NCI-H2107 treated with DMSO at 0.1 percent for 48 hours (cell line): ENCODE data around the gene ITGA1.
"Not testable (repeated sequence)": the region's sequence is repeated elsewhere in the genome, so short reads cannot be mapped to it uniquely, and the experiment has no call there.

ENCODE experiments used
- DNase-seq: peaks from one replicate; lab custom pipeline; 2025; ENCODE audit not compliant: unreplicated experiment; lab: John Stamatoyannopoulos, UW

The ITGA1 gene

DNA sequence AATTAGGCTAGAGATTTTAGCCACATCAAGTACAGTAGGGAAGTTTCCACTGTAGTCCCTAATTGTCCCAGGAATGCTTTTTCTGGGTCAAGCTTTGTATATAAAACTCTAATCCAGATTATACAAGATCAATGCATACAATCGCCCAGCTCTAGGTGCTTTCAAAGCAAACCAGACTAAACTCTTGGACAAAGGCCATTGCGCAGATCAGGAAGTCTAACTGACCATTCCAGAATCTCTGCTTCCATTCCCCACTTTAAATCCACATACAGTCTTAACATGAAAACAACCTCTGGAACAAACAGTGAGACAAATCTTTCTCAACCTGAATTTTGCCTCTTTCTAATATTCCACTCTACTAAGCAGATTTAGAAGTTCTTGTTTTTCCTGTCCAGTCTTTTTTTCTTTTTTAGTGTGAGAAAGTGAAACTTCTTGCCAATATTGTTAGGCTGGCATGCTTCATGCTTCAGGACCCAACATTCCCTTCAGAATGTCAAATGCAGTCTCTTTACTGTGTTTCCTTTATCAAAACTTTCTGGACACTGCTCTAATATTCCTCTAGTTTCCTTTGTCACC, 76.1 kb downstream of the ITGA1 start:
- DNase-seq: no peak

DNA sequence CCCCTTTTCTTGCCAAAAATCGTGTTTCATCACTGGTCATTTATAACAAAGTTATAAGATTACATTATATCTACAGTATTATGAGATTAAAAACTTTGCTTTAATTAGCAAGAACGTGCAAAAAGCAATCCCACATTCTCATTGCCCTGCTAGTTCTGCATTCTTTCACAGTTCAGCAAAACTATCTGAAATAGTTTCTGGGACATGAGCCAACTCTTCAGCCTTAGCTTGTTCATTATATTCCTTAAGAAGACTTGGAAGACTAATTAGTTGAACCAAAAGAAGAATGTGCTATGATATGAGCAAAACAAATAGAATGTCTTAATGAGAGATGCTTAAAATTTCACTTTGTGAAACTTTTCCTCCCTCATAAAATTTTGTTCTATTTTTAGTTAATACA, 76.7 kb downstream of the ITGA1 start:
- DNase-seq: no peak

DNA sequence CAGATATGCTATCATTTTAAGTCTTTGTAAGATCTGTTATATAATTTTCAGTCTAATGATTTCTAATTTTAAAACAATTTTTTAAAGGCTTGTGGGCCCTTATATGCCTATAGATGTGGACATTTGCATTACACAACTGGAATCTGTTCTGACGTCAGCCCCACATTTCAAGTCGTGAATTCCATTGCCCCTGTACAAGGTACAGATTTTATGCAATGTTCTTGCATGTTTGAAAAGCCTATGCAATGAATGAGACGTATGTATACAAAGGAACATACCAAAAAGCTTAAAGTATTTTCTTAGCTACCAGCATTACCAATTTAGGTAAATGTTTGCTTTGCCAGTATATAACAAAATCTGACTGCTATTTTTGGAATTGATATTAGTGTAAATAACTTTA, 77.2 kb downstream of the ITGA1 start:
- no peak for DNase-seq

DNA sequence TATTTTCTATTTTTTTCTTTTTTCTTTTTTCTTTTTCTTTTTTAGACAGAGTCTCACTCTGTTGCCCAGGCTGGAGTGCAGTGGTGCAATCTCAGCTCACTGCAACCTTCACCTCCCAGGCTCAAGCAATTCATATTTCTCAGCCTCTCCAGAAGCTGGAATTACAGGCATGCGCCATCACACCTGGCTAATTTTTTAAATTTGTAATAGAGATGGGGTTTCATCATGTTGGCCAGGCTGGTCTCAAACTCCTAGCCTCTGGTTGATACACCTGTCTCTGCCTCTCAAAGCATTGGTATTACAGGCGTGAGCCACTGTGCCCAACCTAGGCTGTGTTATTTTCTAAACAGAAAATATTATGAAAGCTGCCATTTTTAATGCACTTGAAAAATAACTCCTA, 78.3 kb downstream of the ITGA1 start:
- not testable (repeated sequence) for DNase-seq

DNA sequence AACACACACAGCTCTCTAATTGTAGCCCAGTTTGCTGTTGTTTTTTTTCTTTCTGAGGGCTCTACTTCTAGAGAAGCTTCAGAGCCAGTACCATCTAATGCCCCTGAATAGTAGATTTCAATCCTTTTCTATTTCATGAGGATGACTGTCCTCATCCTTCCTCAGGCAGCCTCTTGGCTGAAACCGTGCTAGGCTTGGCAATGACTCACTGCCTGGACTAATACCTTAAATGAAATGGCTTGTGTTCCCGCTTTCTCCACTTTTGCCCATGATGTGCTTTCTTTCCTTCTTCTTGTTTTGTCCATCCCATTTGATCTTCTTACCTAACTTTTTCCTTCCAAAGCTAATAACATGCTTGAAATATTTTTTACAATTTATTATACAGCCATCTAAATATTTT, 80.1 kb downstream of the ITGA1 start:
- DNase-seq: no peak

DNA sequence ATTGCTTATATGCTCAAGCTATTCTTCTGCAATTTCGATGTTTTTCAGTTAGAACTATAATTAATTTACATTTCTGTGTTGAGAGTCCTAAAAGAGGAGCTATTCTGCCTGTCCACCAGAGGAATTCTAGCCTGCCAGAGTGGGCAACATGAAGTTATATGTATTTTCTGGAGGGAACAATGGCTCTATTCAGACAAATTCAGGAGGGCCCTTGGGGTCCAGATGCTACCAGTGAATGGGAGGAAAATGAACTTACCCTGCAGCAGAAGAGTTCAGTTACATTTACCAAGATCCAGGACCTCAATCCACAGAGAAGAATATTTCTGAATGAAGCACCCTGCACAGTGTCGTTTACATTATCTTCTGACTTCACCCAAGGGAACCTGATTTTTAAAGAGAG, 80.7 kb downstream of the ITGA1 start:
- DNase-seq: no peak

DNA sequence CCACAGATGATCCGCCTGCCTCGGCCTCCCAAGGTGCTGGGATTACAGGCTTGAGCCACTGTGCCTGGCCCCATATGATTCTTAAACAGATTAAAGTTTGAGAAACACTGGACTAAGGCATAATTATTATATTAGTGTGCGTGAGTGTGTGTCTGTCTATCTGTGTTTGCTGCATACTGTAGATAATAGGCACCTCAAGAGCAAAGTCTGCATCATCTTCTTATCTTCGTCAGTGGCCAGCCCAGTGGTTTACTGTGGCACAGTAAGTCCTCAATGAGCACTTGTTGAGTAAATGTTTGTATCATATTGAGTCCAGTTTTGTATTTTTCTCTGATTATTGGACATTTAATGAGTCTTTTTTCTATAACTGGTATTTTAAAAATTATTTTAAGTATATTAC, 81.7 kb downstream of the ITGA1 start:
- DNase-seq: no peak

DNA sequence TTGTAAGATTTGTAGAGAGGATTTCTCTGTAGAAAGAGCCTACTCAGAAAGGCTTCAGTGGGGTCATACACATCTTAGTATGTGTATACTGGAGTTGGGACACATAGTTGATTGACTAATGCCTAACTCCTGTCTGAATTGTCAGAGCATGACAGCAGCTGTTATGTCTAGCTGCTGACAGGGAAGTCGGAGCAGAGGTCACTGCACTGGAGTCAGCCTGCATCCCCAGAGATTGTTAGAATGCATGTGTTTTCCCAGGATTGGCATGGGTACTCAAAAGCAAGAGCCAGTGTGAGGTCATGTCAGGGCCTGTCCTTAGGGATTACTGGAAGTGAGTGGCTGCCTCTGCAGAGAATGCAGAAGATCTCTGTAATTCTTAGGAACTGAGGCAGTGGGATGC, 82.7 kb downstream of the ITGA1 start:
- no peak for DNase-seq

DNA sequence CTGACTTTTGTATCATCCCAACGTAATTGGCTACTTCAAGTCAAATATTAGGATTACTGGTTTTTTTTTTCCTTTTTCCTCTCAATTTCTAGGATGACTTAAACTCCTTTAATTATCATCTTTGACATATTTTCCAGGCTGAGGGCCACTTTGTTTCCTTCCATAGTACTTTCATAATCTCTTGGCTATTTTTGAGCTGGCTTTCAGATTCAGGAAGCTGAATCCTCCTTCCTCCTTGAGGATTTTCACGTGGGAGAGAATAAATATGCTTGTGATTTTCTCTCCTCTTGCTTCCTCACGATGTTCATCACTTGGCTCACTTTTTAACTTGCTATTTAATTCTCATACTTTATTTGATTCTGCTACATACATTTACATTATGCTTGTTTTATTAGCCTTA, 88.1 kb downstream of the ITGA1 start:
- DNase-seq: no peak

DNA sequence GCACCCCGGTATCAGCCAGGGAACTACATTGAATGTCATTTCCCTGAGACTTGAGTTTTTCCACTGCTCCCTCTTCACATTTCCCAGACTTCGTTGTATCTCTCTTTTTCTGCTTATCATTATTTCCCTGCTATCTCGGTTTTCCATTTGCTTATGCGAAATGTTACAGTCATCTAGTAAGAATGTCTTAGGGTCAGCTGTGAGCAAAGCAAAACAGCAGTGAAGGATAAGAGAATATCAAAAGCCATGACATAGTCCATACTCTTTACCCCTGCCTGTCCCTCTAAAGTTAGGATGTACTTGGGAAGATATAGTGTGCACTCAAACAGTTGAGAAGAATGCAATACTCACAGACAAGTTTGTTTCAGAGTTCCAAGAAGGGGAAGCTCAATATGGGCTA, 88.7 kb downstream of the ITGA1 start:
- no peak for DNase-seq

DNA sequence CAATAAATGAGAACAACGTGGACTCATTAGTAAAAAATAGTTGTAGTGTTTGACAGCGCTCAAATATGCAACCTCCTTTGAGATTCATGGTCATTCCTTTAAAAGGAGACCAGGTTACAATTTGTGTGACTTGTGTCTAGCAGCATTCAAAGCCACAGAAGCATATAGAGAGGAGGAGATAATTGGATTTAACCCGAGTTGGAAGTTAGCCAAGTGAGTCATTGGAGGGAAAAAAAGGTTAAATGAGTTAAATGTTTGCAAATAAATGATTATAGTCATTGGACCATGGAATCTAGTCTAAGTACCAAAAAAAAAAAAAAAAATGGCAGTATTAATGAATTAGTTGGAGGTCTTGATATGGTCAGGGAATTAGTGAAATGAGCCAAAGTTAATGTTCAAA, 90.9 kb downstream of the ITGA1 start:
- DNase-seq: no peak

DNA sequence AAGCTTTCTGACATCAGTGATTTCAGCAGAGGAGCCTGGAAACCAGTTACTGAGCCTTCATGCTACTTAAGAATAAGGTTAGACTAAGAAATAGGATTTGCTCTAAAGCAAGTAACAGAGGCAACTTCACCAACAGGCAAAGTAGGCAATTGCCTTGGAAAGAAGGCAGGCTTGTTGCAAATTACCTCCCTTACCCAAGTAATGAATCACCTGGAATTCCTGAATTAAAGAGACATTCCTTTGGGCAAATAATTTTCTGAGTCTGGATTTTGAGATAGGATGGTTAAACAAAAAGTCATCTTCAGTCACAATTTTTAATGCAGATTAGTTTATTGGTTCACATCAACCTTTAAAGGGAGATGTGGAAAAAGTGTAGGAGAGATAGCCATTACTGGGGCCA, 92.8 kb downstream of the ITGA1 start:
- DNase-seq: no peak

DNA sequence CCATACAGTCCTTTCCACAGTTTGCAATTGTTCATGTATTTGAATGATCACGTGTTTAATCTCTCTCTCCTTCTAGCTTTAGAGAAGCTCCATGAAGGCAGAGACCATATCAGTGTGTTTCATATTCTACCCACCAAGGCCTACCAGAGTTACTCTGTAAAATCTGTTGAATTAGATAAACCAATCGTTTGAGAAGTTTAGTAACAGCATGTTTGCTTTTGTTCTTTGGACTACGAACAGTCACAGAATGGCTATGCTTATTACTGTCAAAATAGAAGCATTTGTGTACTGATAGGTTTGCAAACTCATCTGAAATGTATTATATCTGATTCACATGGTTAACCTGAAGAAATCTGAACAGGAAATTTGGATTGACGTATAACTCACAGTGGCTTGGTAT, 93.8 kb downstream of the ITGA1 start:
- no peak for DNase-seq

DNA sequence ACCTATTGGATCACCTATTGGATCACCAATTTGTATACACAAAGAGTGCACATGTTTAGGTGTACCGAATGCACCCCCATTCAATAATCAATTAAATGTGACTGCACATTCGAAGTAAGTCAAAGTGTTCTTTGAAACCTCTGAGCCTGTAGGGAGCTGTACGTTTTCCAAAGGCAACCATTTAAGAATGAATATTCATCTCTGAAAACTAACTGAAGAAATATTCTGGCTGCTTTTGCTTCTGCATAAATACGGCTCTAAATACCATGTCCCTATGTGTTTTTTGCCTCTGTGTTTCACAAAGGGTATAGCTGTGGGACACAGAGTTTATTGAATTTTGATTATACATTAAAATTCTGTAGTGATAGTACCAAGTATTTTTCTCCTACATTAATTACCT, 95.4 kb downstream of the ITGA1 start:
- DNase-seq: no peak

DNA sequence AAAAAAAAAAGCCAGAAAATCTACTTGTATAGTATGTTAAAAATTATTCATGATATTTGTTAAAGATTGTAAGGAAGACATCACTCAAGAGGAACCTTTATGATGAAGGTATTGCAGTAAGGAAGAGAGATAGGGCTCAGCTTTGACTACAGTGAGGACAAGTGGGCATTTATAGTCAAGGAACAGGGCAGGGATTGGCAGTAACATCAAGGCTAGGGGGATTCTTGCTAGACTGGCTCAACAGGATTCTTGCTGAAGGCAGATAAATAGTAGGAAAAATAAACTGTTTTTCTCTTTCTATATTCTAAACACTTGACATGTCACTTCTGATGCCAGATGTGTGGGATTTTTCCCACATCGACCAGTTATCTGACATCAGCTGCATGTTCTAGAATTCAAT, 96.7 kb downstream of the ITGA1 start:
- no peak for DNase-seq

DNA sequence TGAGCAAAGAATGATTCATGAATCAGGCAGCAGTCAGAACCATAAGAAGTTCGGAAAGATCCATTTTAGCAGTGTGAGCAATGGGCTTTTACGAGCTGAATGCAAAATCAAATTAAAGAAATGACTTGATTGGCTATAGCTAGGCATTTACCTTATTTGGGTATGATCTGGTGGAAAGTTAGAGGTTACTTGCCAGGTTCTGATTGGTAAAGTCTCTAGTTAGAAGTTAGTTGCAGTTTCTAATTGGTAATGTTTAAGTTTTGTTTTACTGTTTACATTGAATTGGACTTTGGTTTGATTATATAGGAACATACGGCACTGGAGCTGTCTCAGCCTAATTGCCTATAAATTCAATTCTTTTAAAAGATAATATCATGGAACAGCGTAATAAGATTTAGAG, 97.9 kb downstream of the ITGA1 start:
- DNase-seq: no peak

DNA sequence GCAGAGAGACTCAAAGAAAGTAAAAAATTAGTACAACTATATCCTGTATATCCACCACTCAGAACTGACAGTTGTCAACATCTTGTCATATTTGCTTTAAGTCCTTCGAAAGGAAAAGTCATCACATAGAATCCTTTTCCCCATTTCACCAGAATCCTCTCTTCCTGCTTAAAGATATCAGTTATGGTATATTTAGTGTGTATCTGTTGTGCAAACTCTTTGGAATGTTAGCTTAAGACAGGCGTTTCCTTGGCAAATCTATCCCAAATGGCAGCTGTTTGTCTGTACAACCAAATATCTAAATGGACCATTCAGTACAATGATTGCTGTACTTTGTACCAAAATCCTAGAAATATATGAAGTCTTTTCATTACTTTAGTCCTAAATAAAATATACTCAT, 98.5 kb downstream of the ITGA1 start:
- DNase-seq: no peak

DNA sequence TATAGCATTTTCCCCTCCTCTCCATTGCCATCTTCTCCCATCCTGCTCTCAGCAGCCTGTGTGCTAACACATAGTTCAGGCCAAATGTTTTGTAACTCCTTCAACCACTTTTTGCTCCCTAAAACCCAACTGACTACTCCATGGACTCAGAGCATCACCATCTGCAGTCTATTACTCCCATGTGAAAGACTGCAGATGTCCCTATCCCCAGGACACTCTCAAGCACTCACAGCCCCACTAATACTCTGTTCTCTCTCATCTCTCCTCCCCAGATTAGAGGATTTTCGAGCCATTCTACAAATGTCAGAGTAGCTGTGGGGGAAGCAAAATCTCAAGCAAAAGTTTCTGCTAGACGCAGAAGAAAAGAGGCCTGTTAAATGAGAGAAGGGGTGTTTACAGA, 99.3 kb downstream of the ITGA1 start:
- no peak for DNase-seq

DNA sequence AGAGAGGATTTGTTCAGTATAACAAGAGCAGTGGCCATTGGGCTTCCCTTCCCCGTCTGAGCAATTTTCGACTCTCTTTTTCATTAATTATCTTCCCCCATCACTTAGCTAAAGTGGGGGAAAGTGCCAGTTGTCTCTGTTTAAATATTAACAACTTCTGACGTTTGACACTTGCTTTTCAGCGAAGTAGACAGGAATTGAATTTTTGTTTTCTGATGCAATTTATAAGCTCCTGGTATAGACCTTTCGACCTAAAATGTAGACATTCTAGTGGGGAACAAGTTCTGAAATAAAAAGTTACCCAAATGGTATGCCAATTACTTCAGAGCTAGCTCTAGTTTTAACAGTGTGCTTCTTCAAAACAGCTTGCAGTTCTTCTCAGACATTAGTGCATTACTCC, 100.6 kb downstream of the ITGA1 start:
- no peak for DNase-seq

DNA sequence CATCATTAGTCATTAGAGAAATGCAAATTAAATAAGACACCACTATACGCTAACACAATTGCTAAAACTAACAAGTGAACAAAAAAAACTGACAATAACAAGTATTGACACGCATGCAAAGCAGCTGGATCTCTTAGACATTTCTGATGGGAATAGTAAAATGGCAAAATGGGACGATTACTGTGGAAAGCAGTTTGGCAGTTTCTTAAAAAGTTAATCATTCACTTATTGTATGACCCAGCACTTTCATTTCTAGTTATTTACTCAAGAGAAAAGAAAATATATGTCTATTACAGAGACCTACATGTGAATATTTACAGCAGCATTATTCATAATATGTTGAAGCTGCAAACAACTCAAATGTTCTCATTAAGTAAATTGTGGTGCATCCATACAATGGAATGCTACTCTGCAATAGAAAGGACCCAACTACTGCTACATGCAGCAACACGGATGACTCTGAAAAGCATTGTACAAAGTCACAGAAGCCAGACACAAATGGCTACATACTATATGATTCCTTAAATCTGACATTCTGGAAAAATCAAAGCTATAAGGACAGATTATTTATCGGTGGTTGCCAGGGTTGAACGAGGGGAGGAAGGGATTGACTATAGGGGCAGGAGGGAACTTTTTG, 104.6 kb downstream of the ITGA1 start:
- no peak for DNase-seq

DNA sequence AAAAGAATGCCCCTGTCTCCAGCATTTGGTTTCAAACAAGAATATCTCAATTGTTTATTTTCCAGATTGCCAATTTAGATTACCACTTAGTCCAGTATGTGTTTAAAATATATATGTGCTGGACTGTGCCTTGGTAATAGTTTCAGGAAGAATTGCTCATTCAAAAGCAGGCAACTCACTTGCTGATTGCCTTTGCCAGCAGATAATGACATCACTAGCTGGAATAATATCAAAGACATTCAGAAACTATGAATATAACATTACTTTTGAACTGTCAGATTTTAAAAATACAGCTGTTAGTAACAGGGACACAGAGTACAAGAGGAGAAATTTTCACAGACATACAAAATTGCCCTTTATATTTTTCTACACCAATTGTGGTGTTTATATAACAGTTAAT, 105.4 kb downstream of the ITGA1 start:
- DNase-seq: no peak

DNA sequence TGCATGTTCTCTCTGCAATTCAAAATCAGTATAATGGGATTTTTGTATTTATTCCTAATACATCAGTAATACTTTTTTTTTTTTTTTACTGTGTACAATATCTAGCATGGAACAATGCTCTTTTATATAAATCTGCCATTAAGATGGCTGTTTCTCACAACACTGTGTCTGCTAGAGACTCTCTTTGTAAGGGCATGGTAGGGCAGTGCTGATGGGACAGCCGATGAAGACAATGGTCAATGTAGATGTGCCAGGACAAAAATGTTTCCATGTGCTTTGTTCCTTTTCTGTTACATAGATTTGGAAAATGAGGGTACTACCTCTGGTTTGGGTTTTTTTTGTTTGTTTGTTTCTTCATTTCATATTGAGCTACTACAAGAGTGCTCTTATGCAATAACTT, 106.1 kb downstream of the ITGA1 start:
- no peak for DNase-seq

DNA sequence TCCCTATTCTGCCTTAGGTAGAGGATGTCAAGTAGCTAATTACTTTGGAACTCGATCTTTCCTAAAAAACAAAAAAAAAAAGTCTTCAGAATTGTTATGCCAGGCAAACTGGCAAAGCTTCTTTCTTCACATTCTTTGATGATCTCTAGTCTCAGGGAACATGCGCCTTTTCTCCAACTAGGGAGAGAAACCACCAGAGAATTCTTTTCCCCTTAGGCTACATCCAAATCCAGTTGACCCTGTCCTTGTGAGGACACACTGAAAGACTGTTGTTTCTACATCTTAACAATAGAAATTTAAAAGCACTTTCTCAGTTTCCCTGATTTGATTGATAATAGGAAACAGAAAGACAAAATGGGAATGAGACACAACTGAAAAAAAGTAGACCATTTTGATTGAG, 106.7 kb downstream of the ITGA1 start:
- no peak for DNase-seq
